Suprapubic skin (tissue), 4 donors: ENCODE measurements around the gene MDK. TPM values are rescaled to one million over a fixed set of nuclear protein-coding genes. Genes with fewer than 3 reads are reported as not detected.
A peak's percentile ranks its signal among the peaks of the same experiment; 100 is the strongest.
"Not testable (repeated sequence)": the region's sequence is repeated elsewhere in the genome, so short reads cannot be mapped to it uniquely, and the experiment has no call there.

ENCODE experiments used
- DNase-seq, 2 donors: peaks; one replicate each; pipeline ENCODE4 v3.0.0-alpha.2; 2019; ENCODE audit warnings: low spot score in 2 of 2
- H3K27ac ChIP-seq: fragments of 200-600 bp; sonication (generic); one replicate; pipeline ENCODE4 v1.5.1; 2019
- H3K27me3 ChIP-seq: fragments of 200-600 bp; sonication (generic); one replicate; pipeline ENCODE4 v1.5.1; 2019
- H3K36me3 ChIP-seq: fragments of 200-600 bp; sonication (generic); one replicate; pipeline ENCODE4 v1.5.1; 2019
- H3K4me1 ChIP-seq: fragments of 200-600 bp; sonication (generic); one replicate; pipeline ENCODE4 v1.5.1; 2019
- H3K4me3 ChIP-seq: fragments of 200-600 bp; sonication (generic); one replicate; pipeline ENCODE4 v1.5.1; 2019; ENCODE audit warnings: mild to moderate bottlenecking
- H3K9me3 ChIP-seq: fragments of 200-600 bp; sonication (generic); one replicate; pipeline ENCODE4 v1.5.1; 2019
- EP300 ChIP-seq: sonication (generic); formaldehyde crosslinking; IDR thresholded peaks from one replicate; pipeline ENCODE4 v1.6.1; 2017; ENCODE audit warnings: antibody characterized with exemption
- POLR2A ChIP-seq, 2 donors: fragments of 450-650 bp; IDR thresholded peaks; one replicate each; pipeline ENCODE4 v1.6.1; 2017; ENCODE audit warnings: antibody characterized with exemption in 2 of 2, mild to moderate bottlenecking in 2 of 2, moderate library complexity in 2 of 2
- POLR2AphosphoS5 ChIP-seq, 3 donors: sonication (generic); formaldehyde crosslinking; IDR thresholded peaks; one replicate each; pipeline ENCODE4 v1.6.1; 2017; ENCODE audit warnings: antibody characterized with exemption in 3 of 3
- WGBS: methylation state at CpG from one replicate; pipeline ENCODE4 v1.1.5; 2018; 5-methylcytosine and 5-hydroxymethylcytosine counted together
- total RNA-seq, 4 donors: library from RNA; depleted of rRNA; stranded (reverse); fragments of >200 nt; gene quantifications; one replicate each; pipeline ENCODE4 v1.1.0, GENCODE V29; 2016
- TF ChIP-seq, protein P1 (sequence below), 2 donors: fragments of 200-600 bp in 1 of 2; fragments of 450-650 bp in 1 of 2; sonication (generic) in 1 of 2; IDR thresholded peaks; one replicate each; pipeline ENCODE4 v1.5.1; 2016 to 2019; ENCODE audit warnings: antibody characterized with exemption in 2 of 2, mild to moderate bottlenecking in 1 of 2, moderate library complexity in 1 of 2

The MDK gene
- total RNA-seq, 4 donors from 2014 or later: 9.1 to 22.6 (median 13.9) TPM

DNA sequence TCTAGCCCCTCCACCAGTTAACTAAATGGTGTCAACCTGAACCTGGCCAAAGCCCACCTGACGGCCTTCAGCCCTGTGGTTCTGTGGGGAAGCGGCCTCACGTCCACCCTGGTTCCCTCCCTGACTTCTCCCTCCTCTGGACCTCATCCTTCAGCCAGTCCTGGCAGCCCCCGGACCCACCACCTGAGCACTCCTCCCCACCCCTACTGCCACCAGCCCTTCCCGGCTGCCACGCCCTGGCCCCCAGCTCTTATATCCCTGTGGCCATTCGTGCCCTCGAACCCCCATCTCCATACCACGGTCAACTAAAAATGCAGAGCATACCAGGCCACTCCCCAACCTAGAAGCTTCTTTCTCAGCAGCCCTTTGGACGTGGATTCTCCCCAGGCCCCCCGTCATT, 4.2 kb upstream of the MDK start:
- peaks cover 64% of the 10 kb centered on the region for H3K36me3 ChIP-seq
- WGBS: 90% methylated on average over 11 of the region's 11 CpGs

DNA sequence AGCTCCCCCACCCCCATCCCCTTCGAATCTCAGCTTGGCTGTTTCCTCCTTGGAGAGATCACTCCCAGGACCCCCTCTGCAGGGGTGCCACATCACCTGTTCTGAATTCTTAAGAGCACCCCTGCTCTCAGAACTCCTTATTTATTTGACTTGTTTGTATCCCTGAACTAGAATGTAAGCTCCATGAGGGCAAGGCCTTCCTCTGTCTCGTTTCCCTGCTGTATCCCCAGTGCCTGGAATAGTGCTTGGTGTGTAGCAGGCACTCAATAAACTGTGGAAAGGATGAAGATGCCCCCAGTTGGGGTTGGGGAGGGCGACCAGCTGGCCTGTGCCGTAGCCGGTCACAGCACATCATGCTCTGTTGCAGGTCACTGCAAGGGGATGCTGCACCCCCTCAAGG, 3.6 kb upstream of the MDK start:
- TF ChIP-seq POLR2AphosphoS5 (IDR thresholded peaks at IDR 0.05): no peak
- no peak for TF ChIP-seq EP300
- TF ChIP-seq POLR2A (IDR thresholded peaks at IDR 0.05): no peak
- TF ChIP-seq, protein P1, sequence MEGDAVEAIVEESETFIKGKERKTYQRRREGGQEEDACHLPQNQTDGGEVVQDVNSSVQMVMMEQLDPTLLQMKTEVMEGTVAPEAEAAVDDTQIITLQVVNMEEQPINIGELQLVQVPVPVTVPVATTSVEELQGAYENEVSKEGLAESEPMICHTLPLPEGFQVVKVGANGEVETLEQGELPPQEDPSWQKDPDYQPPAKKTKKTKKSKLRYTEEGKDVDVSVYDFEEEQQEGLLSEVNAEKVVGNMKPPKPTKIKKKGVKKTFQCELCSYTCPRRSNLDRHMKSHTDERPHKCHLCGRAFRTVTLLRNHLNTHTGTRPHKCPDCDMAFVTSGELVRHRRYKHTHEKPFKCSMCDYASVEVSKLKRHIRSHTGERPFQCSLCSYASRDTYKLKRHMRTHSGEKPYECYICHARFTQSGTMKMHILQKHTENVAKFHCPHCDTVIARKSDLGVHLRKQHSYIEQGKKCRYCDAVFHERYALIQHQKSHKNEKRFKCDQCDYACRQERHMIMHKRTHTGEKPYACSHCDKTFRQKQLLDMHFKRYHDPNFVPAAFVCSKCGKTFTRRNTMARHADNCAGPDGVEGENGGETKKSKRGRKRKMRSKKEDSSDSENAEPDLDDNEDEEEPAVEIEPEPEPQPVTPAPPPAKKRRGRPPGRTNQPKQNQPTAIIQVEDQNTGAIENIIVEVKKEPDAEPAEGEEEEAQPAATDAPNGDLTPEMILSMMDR (IDR thresholded peaks at IDR 0.05): no peak
- H3K27me3 ChIP-seq: no peaks in the 10 kb centered on the region
- peaks cover 32% of the 10 kb centered on the region for H3K4me1 ChIP-seq
- H3K9me3 ChIP-seq: no peaks in the 10 kb centered on the region
- H3K36me3 ChIP-seq: peaks cover 58% of the 10 kb centered on the region
- H3K27ac ChIP-seq: no peak overlapping the region
- no peak overlapping the region for H3K4me3 ChIP-seq
- 100% methylated on average over 5 of the region's 5 CpGs for WGBS
- no peak for DNase-seq

More for the DNA sequence above, 4.2 kb upstream of the MDK start:
- Histone ChIP-seq H3K27ac (no peak overlapping the region), H3K9me3 (no peaks in the 10 kb centered on the region), H3K4me1 (peaks cover 26% of the 10 kb centered on the region), H3K27me3 (no peaks in the 10 kb centered on the region), H3K4me3 (no peak overlapping the region)
- no peak for TF ChIP-seq POLR2AphosphoS5 (IDR thresholded peaks at IDR 0.05)
- no peak for TF ChIP-seq POLR2A (IDR thresholded peaks at IDR 0.05)
- no peak for TF ChIP-seq EP300
- TF ChIP-seq, protein P1 (IDR thresholded peaks at IDR 0.05): no peak
- DNase-seq: no peak

DNA sequence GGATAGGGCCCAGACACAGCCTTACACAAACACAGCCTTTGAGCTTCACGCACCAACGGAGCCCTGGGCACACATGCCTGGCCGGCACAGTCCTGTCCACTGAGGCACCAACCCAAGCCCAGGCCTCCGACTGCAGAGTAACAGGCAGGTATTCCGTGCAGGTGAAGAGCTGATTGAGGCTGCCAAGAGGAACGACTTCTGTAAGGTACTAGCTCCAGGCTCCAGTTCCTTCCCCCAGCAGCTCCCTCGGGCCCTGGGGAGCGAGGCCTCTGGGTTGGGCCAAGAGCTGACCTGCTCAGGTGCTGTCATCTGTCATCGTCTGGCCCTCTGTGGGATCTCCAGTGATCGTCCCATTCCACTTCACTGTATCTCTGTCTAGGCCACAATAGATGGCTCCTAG, 3.2 kb upstream of the MDK start:
- TF ChIP-seq EP300 (no peak), POLR2AphosphoS5 (IDR thresholded peaks at IDR 0.05) (no peak)
- no peaks in the 10 kb centered on the region for H3K9me3 ChIP-seq
- DNase-seq: no peak
- peaks cover 56% of the 10 kb centered on the region for H3K36me3 ChIP-seq
- peaks cover 33% of the 10 kb centered on the region for H3K4me1 ChIP-seq
- no peak overlapping the region for H3K4me3 ChIP-seq
- H3K27me3 ChIP-seq: no peaks in the 10 kb centered on the region
- WGBS: 72% methylated on average over 4 of the region's 10 CpGs
- no peak overlapping the region for H3K27ac ChIP-seq

DNA sequence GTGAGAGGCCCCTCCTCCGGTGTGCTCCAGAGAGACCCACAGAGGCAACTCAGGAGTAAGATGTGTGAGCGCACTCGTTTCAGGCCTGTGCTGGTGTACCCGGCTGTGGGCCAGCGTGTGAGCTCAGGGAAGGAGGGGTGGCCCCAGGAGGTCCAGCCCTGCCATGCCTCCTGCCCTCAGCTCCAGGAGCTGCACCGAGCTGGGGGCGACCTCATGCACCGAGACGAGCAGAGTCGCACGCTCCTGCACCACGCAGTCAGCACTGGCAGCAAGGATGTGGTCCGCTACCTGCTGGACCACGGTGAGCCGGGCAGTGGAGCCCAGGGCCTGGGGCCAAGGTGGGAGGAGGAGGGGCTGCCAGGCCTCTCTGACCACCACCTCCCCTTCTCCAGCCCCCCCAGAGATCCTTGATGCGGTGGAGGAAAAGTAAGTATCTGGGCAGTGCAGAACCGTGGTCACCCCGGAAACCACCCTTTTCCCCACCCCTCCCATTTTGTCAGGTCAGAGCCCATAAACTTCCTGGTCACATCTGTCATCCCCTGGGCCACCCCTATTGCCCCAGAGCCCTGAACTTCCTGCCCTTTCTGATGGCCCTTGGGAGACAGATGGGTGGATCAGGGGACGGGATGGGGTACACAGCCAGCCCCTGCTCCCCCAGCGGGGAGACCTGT, 2.5 kb upstream of the MDK start:
- peak overlapping the region; percentile 79 for H3K27ac ChIP-seq
- TF ChIP-seq EP300: no peak
- TF ChIP-seq, protein P1 (IDR thresholded peaks at IDR 0.05): no peak
- TF ChIP-seq POLR2AphosphoS5 (IDR thresholded peaks at IDR 0.05): no peak
- no peak for TF ChIP-seq POLR2A (IDR thresholded peaks at IDR 0.05)

GRCh38 chr11:46379482-46380293, 1.8 kb upstream of the MDK start:
- Histone ChIP-seq H3K4me3 (peak overlapping the region; percentile 70), H3K4me1 (peaks cover 33% of the 10 kb centered on the region), H3K27ac (peak overlapping the region; percentile 79), H3K36me3 (peaks cover 42% of the 10 kb centered on the region)
- H3K9me3 ChIP-seq, H3K27me3 ChIP-seq, DNase-seq: not testable (repeated sequence)
- 56% methylated on average over 19 of the region's 36 CpGs for WGBS

More for the DNA sequence above, 2.5 kb upstream of the MDK start:
- WGBS: 71% methylated on average over 9 of the region's 20 CpGs
- Histone ChIP-seq H3K4me3 (no peak overlapping the region), H3K36me3 (peaks cover 49% of the 10 kb centered on the region), H3K4me1 (peaks cover 33% of the 10 kb centered on the region), H3K9me3 (no peaks in the 10 kb centered on the region), H3K27me3 (no peaks in the 10 kb centered on the region)
- DNase-seq: no peak

GRCh38 chr11:46380340-46381047, 975 bp upstream of the MDK start:
- H3K4me1 ChIP-seq: peaks cover 33% of the 10 kb centered on the region
- no peaks in the 10 kb centered on the region for H3K27me3 ChIP-seq
- TF ChIP-seq, protein P1 (IDR thresholded peaks at IDR 0.05): no peak
- TF ChIP-seq EP300 (no peak), POLR2AphosphoS5 (IDR thresholded peaks at IDR 0.05) (no peak), POLR2A (IDR thresholded peaks at IDR 0.05) (no peak)
- DNase-seq: no peak
- 2% methylated on average over 35 of the region's 45 CpGs for WGBS
- peak overlapping the region; percentile 79 for H3K27ac ChIP-seq
- peak overlapping the region; percentile 70 for H3K4me3 ChIP-seq
- H3K36me3 ChIP-seq: peaks cover 34% of the 10 kb centered on the region
- no peaks in the 10 kb centered on the region for H3K9me3 ChIP-seq
